HG02973 (cell line): Measurements from ENCODE around the gene CLCN3.
A peak's percentile ranks its signal among the peaks of the same experiment; 100 is the strongest.
"Not testable (repeated sequence)": the region's sequence is repeated elsewhere in the genome, so short reads cannot be mapped to it uniquely, and the experiment has no call there.

Experiments used
- ATAC-seq: cut with Tn5 transposase; IDR thresholded peaks from one replicate; pipeline ENCODE4 v1.9.1; 2021; ENCODE audit warnings: moderate library complexity; ENCODE audit not compliant: unreplicated experiment

The CLCN3 gene

DNA sequence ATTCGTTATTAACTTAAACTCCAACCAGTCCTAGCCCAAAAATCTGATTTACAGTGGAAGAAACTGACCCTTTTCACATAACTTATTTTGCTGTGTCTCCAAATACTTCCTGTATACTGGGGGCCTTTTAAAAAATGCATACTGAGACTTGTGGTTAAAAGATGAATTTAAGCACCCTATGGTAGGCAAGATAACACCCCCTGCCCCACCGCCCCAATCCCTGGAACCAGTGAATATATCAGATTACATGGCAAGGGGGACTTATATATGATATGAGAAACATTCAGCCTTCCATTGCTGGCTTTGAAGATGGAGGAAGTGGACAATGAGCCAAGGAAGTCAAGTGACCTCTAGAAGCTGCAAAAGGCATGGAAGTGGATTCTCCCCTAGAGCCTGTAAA lies 3.1 kb upstream of the CLCN3 start:
- ATAC-seq, result no peak

- no peak for ATAC-seq
Measured at GRCh38 chr4:169618286-169618685, 2.1 kb upstream of the CLCN3 start.

- ATAC-seq, result no peak
Measured at GRCh38 chr4:169618986-169619385, 1.4 kb upstream of the CLCN3 start.

- peak; percentile 35 for ATAC-seq
Measured at GRCh38 chr4:169619518-169619957, 840 bp upstream of the CLCN3 start.

- no peak for ATAC-seq
Measured at GRCh38 chr4:169620880-169621248, 486 bp downstream of the CLCN3 start.

DNA sequence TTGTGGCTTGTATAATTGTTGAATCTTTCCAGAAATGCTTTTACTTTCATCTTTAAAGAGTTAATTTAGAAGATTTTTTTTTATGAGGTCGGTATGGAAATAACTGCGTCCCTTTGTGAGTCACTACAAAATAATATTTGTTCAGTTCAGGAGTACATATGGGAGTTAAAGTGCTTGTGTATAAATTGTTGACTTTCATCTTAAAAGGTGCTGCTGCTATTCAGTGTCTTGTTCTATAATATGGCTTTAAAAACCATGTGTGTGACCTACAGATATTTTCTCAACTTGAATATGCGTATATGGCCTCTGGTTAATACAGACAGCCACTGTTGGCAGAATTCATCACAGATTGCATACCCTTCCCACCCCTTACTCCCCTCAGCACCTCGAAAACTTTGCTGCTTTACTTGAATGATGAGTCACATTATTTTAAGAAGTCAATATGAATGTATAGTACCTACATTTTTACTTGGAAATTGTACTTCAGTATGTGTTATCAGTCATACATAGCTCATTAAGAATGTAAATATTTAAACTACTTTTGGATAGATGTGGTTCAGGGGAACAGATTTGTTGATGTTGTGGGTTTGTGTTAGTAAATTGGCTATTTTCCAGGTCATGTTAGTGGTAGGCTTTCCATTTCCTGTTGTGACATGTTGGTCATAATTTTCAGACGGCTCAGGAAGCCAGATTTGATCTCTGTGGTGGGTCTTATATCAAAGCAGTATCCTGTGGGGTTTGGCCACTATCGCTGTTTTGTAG lies 1.5 kb downstream of the CLCN3 start:
- no peak for ATAC-seq

DNA sequence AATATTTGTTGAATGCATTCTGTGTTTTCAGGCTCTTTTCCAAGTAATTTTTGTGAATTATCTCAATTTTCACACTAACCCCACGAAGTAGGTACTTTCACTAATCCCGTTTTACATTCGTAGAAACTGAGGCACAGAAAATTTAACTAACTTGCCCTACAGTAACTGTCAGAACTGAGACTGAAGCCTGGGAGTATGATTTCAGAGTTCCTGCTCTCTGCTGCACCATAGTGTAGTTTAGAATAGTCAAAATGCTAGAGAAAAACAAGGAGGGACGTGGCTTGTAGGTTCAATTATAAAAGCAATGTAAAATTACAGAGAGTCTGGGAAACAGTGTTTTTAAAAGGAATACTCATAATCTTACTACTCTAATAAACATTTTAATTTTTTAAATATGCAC lies 2.2 kb downstream of the CLCN3 start:
- ATAC-seq, result no peak

- ATAC-seq, result not testable (repeated sequence)
Measured at GRCh38 chr4:169624012-169624411, 3.6 kb downstream of the CLCN3 start.

GRCh38 chr4:169625886-169626285 lies 5.5 kb downstream of the CLCN3 start:
- no peak for ATAC-seq

GRCh38 chr4:169626331-169627282 lies 6.2 kb downstream of the CLCN3 start:
- ATAC-seq, result peak; percentile 47

DNA sequence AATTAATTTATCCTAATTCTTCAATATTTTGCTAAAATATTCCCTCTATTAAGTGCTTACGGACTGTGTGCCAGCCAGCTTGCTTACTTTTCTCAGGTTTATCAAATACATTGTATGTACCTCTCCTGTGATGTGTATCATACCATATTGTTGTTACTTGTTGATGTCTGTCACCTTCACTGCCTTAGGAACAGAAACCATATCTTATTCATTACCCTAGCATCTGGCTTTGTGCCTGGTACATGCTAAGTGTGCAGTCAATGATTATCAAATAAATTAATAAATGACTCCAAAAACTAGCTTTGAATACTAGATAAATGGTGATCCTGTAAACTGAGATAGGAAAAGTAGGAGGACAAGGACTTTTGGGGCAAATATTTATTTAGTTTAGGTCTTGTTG lies 6.9 kb downstream of the CLCN3 start:
- ATAC-seq, result peak; percentile 73

- no peak for ATAC-seq
Measured at GRCh38 chr4:169628579-169628978, 8.2 kb downstream of the CLCN3 start.

DNA sequence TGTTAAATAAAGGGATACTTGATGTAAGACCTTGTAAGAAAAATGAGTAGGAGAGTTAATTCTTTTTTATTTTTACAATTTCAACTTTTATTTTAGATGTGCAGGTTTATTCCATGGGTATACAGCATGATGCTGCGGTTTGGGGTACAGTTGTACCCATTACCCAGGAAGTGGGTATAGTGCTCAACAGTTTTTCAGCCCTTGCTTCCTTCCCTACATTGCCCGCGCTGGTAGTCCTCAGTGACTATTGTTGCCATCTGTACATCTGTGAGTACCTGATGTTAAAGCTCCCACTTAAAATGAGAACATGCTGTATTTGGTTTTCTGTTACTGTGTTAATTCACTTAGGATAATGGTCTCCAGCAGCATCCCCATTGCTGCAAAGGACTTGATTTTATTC lies 9.7 kb downstream of the CLCN3 start:
- ATAC-seq, result no peak

- ATAC-seq, result no peak
Measured at GRCh38 chr4:169632896-169633295, 12.5 kb downstream of the CLCN3 start.

- ATAC-seq, result no peak
Measured at GRCh38 chr4:169634975-169635374, 14.6 kb downstream of the CLCN3 start.

DNA sequence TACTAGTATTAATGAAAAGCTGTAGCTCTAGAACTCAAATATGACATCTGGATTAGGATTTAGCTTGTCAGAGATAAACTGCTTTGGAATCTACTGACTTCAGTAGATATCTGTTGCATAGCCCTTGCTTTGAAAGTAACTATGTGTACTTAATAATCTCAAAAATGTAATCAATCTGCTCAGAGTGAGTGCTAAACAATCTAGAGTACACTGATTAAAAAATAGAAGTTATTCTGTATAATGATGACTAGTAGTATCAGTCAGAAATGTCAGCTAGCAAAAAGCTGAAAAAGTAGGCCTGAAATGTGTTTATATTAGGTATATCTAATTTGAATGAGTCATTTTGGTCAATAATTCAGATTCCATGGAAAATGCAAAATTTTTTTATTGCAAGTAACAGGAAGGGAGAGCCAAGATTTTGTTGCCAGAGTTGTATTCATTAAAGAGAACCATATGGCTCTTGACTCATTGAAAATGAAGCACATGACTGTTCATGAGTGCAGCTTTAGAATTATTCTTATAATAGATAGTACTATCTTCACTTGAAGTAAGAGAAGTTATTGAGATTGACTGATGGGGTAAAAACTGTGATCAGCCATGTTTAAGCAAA lies 20.0 kb downstream of the CLCN3 start:
- ATAC-seq, result no peak

DNA sequence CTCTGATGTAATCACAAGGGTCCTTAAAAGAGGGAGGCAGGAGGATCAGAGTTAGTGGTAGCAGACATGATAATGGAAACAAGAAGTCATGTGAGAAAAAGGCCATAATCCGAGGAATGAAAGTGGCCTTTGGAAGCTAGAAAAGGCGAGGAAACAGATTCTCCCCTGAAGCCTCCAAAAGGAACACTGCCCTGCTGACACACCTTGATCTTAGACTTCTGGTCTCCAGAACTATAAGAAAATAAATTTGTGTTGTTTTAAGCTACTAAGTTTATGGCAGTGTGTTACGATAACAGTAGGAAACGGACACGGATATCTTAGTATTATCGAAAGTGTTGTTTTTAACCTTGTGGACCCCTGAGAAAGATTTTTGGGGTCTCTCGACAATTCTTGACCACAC lies 24.4 kb downstream of the CLCN3 start:
- no peak for ATAC-seq

DNA sequence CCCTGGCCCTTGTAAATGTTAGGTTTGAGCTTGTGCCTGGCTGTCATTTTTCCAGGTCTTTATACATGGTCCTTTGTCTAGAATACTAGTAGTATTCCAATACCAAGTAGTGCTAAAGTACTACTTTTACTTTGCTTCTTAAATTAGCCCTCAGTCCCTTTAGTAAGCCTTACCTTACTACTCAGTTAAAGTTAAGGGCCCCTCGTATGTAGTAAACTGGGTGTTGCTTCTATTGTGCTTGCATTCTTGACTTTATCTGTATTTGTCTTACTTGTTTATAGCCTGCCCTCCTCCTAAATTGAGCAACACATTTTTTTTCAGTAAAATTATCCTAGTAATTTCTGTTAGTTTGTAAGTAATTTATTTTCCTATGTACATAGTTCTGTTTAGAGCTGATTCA lies 25.2 kb downstream of the CLCN3 start:
- no peak for ATAC-seq

- no peak for ATAC-seq
Measured at GRCh38 chr4:169649545-169650226, 29.3 kb downstream of the CLCN3 start.

DNA sequence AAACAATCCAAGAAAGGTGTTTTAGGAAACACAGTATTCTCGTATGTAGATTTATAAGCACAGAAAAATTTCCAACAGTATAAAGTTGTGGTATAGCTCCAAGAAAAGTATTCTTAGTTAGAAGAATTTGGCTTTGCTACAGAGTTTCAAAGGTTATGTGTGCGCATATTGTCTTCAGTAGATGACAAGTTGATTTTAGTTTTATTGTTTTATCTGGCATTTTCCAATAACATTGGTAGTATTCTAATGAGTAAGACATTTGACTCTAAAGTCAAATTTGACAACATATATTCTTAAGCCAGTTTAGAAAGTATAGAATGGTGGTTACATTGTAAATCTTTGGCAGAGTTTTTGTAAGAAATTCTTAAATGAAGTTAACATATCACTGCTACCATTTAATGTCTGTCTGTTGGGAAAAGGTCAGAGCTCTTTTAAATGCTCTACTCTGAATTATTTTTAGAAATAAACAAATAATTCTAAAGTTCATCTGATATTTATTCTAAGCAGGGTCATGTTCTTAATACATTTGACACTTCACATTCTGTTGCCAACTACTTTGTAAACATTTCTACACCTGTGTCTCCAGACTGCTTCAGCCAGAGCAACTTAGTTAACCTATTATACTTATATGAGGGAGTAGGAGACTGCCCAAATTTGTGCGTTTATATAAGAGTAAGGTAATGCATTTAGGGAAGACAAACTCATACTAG lies 30.0 kb downstream of the CLCN3 start:
- ATAC-seq, result no peak
